22Rv1 (cell line): ENCODE results near the gene TP53AIP1.

Experiments used
- H3K27ac ChIP-seq: fragments of 450-650 bp; 2 replicates; pipeline ENCODE4 v1.5.1; 2017
- CTCF ChIP-seq: fragments of 450-650 bp; IDR thresholded peaks from 2 replicates; pipeline ENCODE4 v1.5.1; 2017; ENCODE audit warnings: mild to moderate bottlenecking
- ZFX ChIP-seq: fragments of 450-650 bp; IDR thresholded peaks from 2 replicates; pipeline ENCODE4 v1.6.1; 2017; ENCODE audit warnings: antibody characterized with exemption, borderline replicate concordance

Gene TP53AIP1

GRCh38 chr11:128956401-128957201 is 13.9 kb upstream of the TP53AIP1 start:
- no peak overlapping the region for H3K27ac ChIP-seq

GRCh38 chr11:128955636-128956035 is 13.0 kb upstream of the TP53AIP1 start:
- no peak overlapping the region for H3K27ac ChIP-seq
- TF ChIP-seq ZFX (no peak), CTCF (no peak)

More at GRCh38 chr11:128956401-128957201, 13.9 kb upstream of the TP53AIP1 start:
- TF ChIP-seq CTCF (peak; percentile 81), ZFX (no peak)

DNA sequence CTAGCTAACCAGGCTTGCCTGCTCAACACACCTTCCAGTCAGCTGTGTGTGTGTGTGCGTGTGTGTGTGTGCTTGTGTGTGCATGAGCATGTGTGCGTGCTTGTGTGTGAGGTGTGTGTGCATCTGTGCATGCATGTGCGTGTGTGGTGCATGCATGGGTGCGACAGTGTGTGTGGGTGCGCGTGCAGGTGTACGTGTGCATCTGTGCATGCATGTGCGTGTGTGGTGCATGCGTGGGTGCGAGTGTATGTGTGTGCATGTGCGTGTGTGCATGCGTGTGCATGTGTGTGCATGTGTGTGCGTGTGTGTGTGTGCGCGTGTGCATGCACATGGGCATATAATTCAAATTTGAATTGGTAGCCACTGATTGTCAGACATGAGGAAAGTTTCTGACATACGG is 10.5 kb upstream of the TP53AIP1 start:
- no peak overlapping the region for H3K27ac ChIP-seq
- no peak for TF ChIP-seq ZFX
- TF ChIP-seq CTCF, result no peak

DNA sequence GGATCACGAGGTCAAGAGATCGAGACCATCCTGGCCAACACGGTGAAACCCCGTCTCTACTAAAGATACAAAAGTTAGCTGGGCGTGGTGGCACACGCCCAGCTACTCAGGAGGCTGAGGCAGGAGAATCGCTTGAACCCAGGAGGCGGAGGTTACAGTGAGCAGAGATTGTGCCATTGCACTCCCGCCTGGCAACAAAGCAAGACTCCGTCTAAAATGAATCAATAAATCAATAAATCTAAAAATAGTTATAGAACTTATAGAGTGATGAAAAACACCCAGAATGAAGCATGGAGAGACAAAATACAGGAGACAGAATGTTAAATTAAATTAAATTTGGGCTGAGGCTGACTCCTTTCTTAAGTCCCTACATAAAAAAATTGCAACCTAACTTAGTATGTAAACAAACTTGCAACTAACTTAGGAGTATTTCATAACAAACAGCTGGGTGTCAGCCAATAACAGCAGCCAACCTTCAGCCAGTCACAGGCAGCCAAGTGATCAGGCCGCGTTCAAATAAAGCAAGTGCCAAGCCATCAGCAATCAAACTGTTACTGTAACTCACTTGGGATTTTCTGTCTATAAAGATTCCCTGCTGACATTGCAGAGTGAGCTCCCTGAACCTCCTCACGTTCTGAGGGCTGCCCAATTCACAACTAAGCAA is 7.3 kb upstream of the TP53AIP1 start:
- TF ChIP-seq ZFX (no peak), CTCF (no peak)

DNA sequence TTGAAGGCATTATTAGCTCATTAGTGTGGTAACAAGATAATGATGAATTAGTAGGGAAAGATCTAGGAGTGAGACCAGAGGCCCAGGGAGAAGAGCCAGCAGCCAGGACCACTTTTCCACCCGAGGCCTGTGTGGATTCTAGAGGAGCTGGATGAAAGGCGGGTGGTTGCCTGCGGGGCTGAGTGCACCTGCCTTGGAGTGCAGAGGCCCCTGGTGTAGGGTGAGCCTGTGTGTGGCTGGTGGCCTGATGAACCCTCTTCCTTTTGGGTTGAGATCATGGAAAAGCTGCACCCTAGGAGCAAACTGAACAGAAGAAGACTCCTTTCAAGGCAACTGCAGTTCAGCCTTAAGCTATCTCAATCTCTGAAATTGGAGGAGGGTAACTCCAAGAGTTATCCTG is 5.9 kb upstream of the TP53AIP1 start:
- TF ChIP-seq CTCF (no peak), ZFX (no peak)
- no peak overlapping the region for H3K27ac ChIP-seq

More for the DNA sequence above, 7.3 kb upstream of the TP53AIP1 start:
- no peak overlapping the region for H3K27ac ChIP-seq

DNA sequence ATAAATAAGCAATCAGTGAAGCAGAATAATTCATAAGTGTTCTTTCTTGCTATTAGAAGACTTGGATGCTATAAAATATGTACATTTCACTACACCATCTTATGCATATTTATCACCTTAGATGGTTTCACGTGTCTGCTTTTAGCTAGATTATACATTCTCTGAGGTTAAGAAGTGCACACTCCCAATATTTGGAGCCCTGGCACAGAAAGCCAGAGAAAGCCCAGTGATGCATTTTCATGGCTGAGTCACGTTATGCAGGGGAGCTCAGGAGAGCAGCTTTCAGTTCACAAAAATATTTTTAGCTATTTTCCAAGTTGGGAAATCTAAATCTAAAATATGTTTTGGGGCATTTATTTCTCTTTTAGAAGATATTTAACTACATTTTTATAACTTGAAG is 5.1 kb upstream of the TP53AIP1 start:
- H3K27ac ChIP-seq, result no peak overlapping the region
- TF ChIP-seq ZFX (no peak), CTCF (no peak)

DNA sequence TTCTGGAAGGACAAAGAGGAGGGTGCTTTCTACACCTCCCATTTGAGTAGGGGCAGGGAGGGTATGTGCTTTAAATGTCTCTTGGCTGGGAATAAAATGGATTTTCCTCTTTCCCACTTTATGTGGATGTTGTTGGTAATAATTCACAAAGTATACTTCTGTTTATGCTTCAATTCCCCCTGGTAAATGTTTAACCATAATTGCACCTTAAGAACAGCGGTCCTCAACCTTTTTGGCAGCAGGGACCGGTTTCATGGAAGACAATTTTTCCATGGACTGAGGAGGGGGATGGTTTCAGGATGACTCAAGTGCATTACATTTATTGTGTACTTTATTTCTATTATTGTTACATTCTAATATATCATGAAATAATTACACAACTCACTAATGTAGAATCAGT is 4.0 kb upstream of the TP53AIP1 start:
- H3K27ac ChIP-seq, result no peak overlapping the region
- TF ChIP-seq CTCF (no peak), ZFX (no peak)
